Measurements from ENCODE around the gene FKBP8.
"Not testable (repeated sequence)": the region's sequence is repeated elsewhere in the genome, so short reads cannot be mapped to it uniquely, and the experiment has no call there.

FKBP8 gene

DNA sequence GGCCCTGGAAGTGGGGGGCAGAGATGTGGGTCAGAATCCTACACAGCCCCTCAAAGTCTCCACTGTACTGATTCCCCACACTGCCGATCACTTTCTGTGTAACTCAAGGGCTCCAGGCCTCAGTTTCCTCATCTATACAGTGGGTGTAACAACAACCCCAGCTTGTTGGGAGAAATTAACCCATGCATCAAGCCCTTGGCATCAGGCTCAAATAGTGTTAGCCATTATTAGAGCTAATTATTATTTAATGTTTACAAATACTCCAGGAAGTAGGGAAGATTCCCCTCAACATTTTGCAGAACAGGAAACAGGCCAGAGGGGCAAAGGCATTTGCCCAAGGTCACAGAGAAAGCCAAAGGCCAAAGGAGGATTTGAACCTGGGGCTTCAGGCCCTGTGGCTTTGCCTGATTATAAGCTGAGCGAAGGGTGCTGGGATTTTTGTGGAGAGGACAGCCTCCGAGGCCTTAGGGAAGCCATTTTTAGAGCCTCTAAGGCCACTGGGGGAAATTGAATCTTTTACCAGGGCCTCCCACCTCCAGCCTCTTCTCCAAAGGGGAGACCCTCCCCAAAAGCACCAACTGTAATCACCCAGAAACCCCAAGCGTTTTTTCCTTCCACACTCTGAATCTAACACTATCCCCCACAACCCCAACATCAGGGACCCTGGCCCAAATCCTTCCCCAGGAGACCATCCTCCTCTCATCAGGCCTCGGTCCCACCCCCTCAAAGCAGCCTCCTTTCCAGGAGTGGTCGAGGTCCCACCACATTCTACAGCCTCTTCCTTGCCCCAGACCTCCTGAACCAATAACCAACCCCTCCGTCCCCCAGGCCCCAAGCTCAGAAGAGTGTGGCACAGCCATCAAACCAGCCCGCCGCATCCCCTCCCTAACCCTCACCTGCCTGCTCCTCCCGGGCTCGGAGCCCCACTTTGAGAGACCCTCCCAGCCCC lies 1.1 kb downstream of the FKBP8 start:
- no peak overlapping the region for H2AFZ ChIP-seq (ENCODE audit: low read depth, low read length)
- peaks cover 34% of the 10 kb centered on the region for H3K36me3 ChIP-seq (replicated peaks; ENCODE audit: low read depth, low read length)
- H3K4me2 ChIP-seq (ENCODE audit: low read length): peak overlapping the region; percentile 94
- TF ChIP-seq, protein P1, sequence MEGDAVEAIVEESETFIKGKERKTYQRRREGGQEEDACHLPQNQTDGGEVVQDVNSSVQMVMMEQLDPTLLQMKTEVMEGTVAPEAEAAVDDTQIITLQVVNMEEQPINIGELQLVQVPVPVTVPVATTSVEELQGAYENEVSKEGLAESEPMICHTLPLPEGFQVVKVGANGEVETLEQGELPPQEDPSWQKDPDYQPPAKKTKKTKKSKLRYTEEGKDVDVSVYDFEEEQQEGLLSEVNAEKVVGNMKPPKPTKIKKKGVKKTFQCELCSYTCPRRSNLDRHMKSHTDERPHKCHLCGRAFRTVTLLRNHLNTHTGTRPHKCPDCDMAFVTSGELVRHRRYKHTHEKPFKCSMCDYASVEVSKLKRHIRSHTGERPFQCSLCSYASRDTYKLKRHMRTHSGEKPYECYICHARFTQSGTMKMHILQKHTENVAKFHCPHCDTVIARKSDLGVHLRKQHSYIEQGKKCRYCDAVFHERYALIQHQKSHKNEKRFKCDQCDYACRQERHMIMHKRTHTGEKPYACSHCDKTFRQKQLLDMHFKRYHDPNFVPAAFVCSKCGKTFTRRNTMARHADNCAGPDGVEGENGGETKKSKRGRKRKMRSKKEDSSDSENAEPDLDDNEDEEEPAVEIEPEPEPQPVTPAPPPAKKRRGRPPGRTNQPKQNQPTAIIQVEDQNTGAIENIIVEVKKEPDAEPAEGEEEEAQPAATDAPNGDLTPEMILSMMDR (IDR thresholded peaks at IDR 0.05; ENCODE audit: low read depth, low read length): no peak
- no peak for TF ChIP-seq EZH2phosphoT487 (IDR thresholded peaks at IDR 0.05; ENCODE audit: low read depth)
- H3K79me2 ChIP-seq (ENCODE audit: low read length): peaks cover 20% of the 10 kb centered on the region
- no peaks in the 10 kb centered on the region; the same call in 1 of the 2 replicates for H4K20me1 ChIP-seq (ENCODE audit: insufficient read depth, low read length)
- H3K27me3 ChIP-seq (ENCODE audit: low read depth, low read length): no peaks in the 10 kb centered on the region
- peaks cover 15% of the 10 kb centered on the region for H3K4me1 ChIP-seq (ENCODE audit: low read length)
- peak overlapping the region; percentile 84 for H3K4me3 ChIP-seq (ENCODE audit: low read length)
- H3K9ac ChIP-seq (ENCODE audit: low read length): peak overlapping the region; percentile 88
- peak overlapping the region; percentile 49 for H3K27ac ChIP-seq (ENCODE audit: low read length)
- no peaks in the 10 kb centered on the region for H3K9me3 ChIP-seq (ENCODE audit: insufficient read depth, low read length)

DNA sequence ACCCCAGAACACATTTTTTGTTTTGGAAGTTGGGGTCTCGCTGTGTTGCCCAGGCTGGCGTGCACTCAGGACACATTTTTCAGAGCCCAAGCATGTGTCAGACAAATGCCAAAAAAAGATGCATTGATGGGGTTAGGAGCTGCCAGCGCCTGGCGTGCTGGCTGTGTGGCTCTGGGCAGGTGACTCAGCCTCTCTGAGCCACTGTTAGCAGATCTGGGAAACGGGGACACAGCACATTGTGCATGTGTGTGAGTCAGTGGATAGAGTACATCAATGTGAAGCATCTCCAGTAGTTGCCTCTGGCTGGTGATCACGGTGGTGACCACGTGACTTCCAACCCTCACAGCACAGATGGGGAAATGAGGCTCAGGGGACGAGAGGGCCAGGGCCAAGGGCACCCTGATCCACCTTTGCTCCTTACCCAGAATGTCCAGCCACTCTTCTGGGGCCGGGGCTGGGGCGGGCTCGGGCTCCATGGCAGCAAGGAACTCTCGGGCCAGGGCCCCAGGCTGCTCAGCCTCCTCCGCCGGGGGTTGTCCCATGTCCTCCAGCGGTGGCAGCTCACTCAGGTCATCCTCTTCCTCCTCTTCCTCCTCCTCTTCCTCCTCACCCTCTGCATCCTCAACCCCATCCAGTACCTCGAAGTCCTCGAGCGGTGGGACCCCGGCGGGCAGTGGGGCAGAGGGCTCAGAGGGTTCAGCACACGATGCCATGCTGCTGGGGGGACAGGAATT lies 1.9 kb downstream of the FKBP8 start:
- no peaks in the 10 kb centered on the region for H3K27me3 ChIP-seq (ENCODE audit: low read depth, low read length)
- no peaks in the 10 kb centered on the region; the same call in 1 of the 2 replicates for H4K20me1 ChIP-seq (ENCODE audit: insufficient read depth, low read length)
- peaks cover 15% of the 10 kb centered on the region for H3K4me1 ChIP-seq (ENCODE audit: low read length)
- H3K27ac ChIP-seq (ENCODE audit: low read length): no peak overlapping the region
- no peak for TF ChIP-seq EZH2phosphoT487 (IDR thresholded peaks at IDR 0.05; ENCODE audit: low read depth)
- TF ChIP-seq, protein P1 (IDR thresholded peaks at IDR 0.05; ENCODE audit: low read depth, low read length): no peak
- H3K36me3 ChIP-seq (replicated peaks; ENCODE audit: low read depth, low read length): peaks cover 40% of the 10 kb centered on the region
- H3K4me2 ChIP-seq (ENCODE audit: low read length): peak overlapping the region; percentile 94
- H3K4me3 ChIP-seq (ENCODE audit: low read length): peak overlapping the region; percentile 84; the same call in 1 of the 2 replicates
- no peak overlapping the region for H2AFZ ChIP-seq (ENCODE audit: low read depth, low read length)
- H3K9me3 ChIP-seq (ENCODE audit: insufficient read depth, low read length): no peaks in the 10 kb centered on the region
- no peak overlapping the region for H3K9ac ChIP-seq (ENCODE audit: low read length)
- peaks cover 20% of the 10 kb centered on the region for H3K79me2 ChIP-seq (ENCODE audit: low read length)

DNA sequence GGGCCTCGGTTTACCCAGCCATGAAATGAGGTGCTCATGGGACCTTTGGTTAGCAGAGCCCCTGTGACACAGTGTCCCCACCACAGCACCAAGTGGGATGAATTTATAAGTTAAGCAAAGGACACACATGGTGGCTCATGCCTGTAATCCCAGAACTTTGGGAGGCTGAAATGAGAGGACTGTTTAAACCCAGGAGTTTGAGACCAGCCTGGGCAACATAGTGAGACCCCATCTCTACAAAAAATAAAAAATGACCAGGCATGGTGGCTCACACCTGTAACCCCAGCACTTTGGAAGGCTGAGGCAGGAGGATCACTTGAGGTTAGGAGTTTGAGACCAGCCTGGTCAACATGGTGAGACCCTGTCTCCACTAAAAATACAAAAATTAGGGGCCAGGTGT lies 3.2 kb downstream of the FKBP8 start:
- H3K4me1 ChIP-seq (ENCODE audit: low read length): peaks cover 15% of the 10 kb centered on the region
- peaks cover 20% of the 10 kb centered on the region for H3K79me2 ChIP-seq (ENCODE audit: low read length)
- H3K4me2 ChIP-seq (ENCODE audit: low read length); H3K27ac ChIP-seq (ENCODE audit: low read length); H2AFZ ChIP-seq (ENCODE audit: low read depth, low read length); H3K27me3 ChIP-seq (ENCODE audit: low read depth, low read length); H3K9me3 ChIP-seq (ENCODE audit: insufficient read depth, low read length); H3K4me3 ChIP-seq (ENCODE audit: low read length); H3K9ac ChIP-seq (ENCODE audit: low read length); H4K20me1 ChIP-seq (ENCODE audit: insufficient read depth, low read length): not testable (repeated sequence)
- H3K36me3 ChIP-seq (replicated peaks; ENCODE audit: low read depth, low read length): peaks cover 50% of the 10 kb centered on the region

DNA sequence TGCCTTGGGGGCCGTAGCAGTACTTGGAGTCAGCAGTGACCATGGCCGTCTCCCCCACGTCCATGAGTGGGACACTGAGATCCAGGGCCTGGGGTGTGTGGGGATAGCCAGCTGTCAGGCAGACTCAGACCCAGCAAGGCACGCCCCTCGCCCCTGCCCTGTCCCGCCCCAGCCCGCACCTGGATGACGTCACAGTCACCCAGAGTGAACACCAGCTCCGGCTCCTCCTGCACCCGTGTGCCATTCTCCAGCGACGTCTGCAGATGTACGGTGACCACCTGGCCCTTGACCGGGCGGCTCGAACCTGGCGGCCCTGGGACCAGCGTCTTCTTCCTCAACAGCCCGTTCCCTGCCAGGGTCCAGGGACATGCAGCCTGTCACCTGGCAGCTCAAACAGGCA lies 4.0 kb downstream of the FKBP8 start:
- H3K9ac ChIP-seq (ENCODE audit: low read length): no peak overlapping the region
- H3K4me1 ChIP-seq (ENCODE audit: low read length): peaks cover 12% of the 10 kb centered on the region
- H3K4me3 ChIP-seq (ENCODE audit: low read length): no peak overlapping the region
- no peaks in the 10 kb centered on the region for H3K27me3 ChIP-seq (ENCODE audit: low read depth, low read length)
- no peak overlapping the region for H3K4me2 ChIP-seq (ENCODE audit: low read length)
- H3K9me3 ChIP-seq (ENCODE audit: insufficient read depth, low read length): no peaks in the 10 kb centered on the region
- TF ChIP-seq EZH2phosphoT487 (IDR thresholded peaks at IDR 0.05; ENCODE audit: low read depth): no peak
- TF ChIP-seq, protein P1 (IDR thresholded peaks at IDR 0.05; ENCODE audit: low read depth, low read length): no peak
- H3K79me2 ChIP-seq (ENCODE audit: low read length): peaks cover 20% of the 10 kb centered on the region
- no peak overlapping the region for H3K27ac ChIP-seq (ENCODE audit: low read length)
- H4K20me1 ChIP-seq (ENCODE audit: insufficient read depth, low read length): no peaks in the 10 kb centered on the region; the same call in 1 of the 2 replicates
- H2AFZ ChIP-seq (ENCODE audit: low read depth, low read length): no peak overlapping the region
- peaks cover 52% of the 10 kb centered on the region for H3K36me3 ChIP-seq (replicated peaks; ENCODE audit: low read depth, low read length)
